HEK293 (cell line): ENCODE data around the gene KBTBD8.

Experiments
- CTCF ChIA-PET: fragments of 350-600 bp; formaldehyde crosslinking; extraction: SDS; loops from one replicate; lab custom pipeline; 2021; ENCODE audit warnings: antibody characterized with exemption; lab: Yijun Ruan, JAX
- POLR2A ChIA-PET: fragments of 300-600 bp; formaldehyde crosslinking; extraction: SDS; loops from one replicate; lab custom pipeline; 2020; ENCODE audit warnings: antibody characterized with exemption, inconsistent platforms; lab: Yijun Ruan, JAX
- H3K27ac ChIP-seq: fragments of 200-500 bp; sonication (Bioruptor generic); 2 replicates; pipeline ENCODE4 v1.5.1; 2014; ENCODE audit warnings: low read depth, low read length, control low read depth, inconsistent platforms; ENCODE audit errors: extremely low read depth
- H3K36me3 ChIP-seq, 2 experiments: fragments of 200-500 bp in 1 of 2; sonication (Bioruptor generic) in 1 of 2; 1 replicate in 1 of 2; 2 replicates in 1 of 2; pipeline ENCODE4 v1.5.1; 2014 to 2017; ENCODE audit warnings: inconsistent platforms in 2 of 2, low read length in 2 of 2; ENCODE audit not compliant: control insufficient read depth in 2 of 2, insufficient read depth in 1 of 2
- H3K4me1 ChIP-seq: fragments of 200-500 bp; sonication (Bioruptor generic); 2 replicates; pipeline ENCODE4 v1.5.1; 2014; ENCODE audit warnings: mild to moderate bottlenecking, low read length, inconsistent platforms; ENCODE audit not compliant: control insufficient read depth, insufficient read depth
- H3K4me3 ChIP-seq: 2 replicates; pipeline ENCODE4 v1.5.1; 2011; ENCODE audit warnings: low read depth, mild to moderate bottlenecking, control low read depth, low read length, moderate library complexity
- H3K9me3 ChIP-seq: fragments of 200-500 bp; sonication (Bioruptor generic); 2 replicates; pipeline ENCODE4 v1.5.1; 2014; ENCODE audit warnings: low read depth, low read length, inconsistent platforms; ENCODE audit not compliant: control insufficient read depth, insufficient read depth
- AEBP2 ChIP-seq: fragments of 450-650 bp; formaldehyde crosslinking; IDR thresholded peaks from 2 replicates; pipeline ENCODE4 v1.5.1; 2016; ENCODE audit warnings: missing biosample characterization, missing genetic modification characterization, borderline replicate concordance
- BCL11B ChIP-seq: fragments of 450-650 bp; formaldehyde crosslinking; IDR thresholded peaks from 2 replicates; pipeline ENCODE4 v1.5.1; 2016; ENCODE audit warnings: low read depth, missing biosample characterization, missing genetic modification characterization
- HIC1 ChIP-seq: fragments of 450-650 bp; formaldehyde crosslinking; IDR thresholded peaks from 2 replicates; pipeline ENCODE4 v1.5.1; 2016; ENCODE audit warnings: missing biosample characterization, missing genetic modification characterization
- HOXA7 ChIP-seq: sonication (generic); formaldehyde crosslinking; IDR thresholded peaks from 2 replicates; pipeline ENCODE4 v1.8.1; 2022; ENCODE audit warnings: missing genetic modification reagents, borderline replicate concordance
- KLF17 ChIP-seq: fragments of 450-650 bp; formaldehyde crosslinking; IDR thresholded peaks from 2 replicates; pipeline ENCODE4 v1.5.1; 2016; ENCODE audit warnings: missing biosample characterization, missing genetic modification characterization
- PRDM4 ChIP-seq: fragments of 450-650 bp; formaldehyde crosslinking; IDR thresholded peaks from 2 replicates; pipeline ENCODE4 v1.5.1; 2017; ENCODE audit warnings: missing biosample characterization, missing genetic modification characterization
- SP3 ChIP-seq: fragments of 450-650 bp; formaldehyde crosslinking; IDR thresholded peaks from 2 replicates; pipeline ENCODE4 v1.5.1; 2016; ENCODE audit warnings: missing biosample characterization, missing genetic modification characterization
- YY1 ChIP-seq: fragments of 450-650 bp; formaldehyde crosslinking; IDR thresholded peaks from 2 replicates; pipeline ENCODE4 v1.5.1; 2018; ENCODE audit warnings: missing biosample characterization, missing genetic modification characterization
- ZBTB48 ChIP-seq: fragments of 450-650 bp; formaldehyde crosslinking; IDR thresholded peaks from 2 replicates; pipeline ENCODE4 v1.5.1; 2016; ENCODE audit warnings: missing biosample characterization, missing genetic modification characterization
- ZFHX2 ChIP-seq: fragments of 450-650 bp; formaldehyde crosslinking; conservative IDR thresholded peaks from 2 replicates; pipeline ENCODE4 v1.5.1; 2016; ENCODE audit warnings: missing biosample characterization, missing genetic modification characterization
- ZFP41 ChIP-seq: fragments of 450-650 bp; formaldehyde crosslinking; IDR thresholded peaks from 2 replicates; pipeline ENCODE4 v1.5.1; 2016; ENCODE audit warnings: missing biosample characterization, missing genetic modification characterization, borderline replicate concordance
- ZNF223 ChIP-seq: fragments of 450-650 bp; formaldehyde crosslinking; IDR thresholded peaks from 2 replicates; pipeline ENCODE4 v1.5.1; 2016; ENCODE audit warnings: missing biosample characterization, missing genetic modification characterization
- ZNF26 ChIP-seq: fragments of 450-650 bp; formaldehyde crosslinking; IDR thresholded peaks from 2 replicates; pipeline ENCODE4 v1.5.1; 2016; ENCODE audit warnings: missing biosample characterization, missing genetic modification characterization
- ZNF37A ChIP-seq: fragments of 450-650 bp; IDR thresholded peaks from 2 replicates; pipeline ENCODE4 v1.5.1; 2018; ENCODE audit warnings: missing biosample characterization, missing genetic modification characterization
- ZNF404 ChIP-seq: fragments of 450-650 bp; formaldehyde crosslinking; IDR thresholded peaks from 2 replicates; pipeline ENCODE4 v1.5.1; 2017; ENCODE audit warnings: missing biosample characterization, missing genetic modification characterization
- ZNF488 ChIP-seq: fragments of 450-650 bp; formaldehyde crosslinking; IDR thresholded peaks from 2 replicates; pipeline ENCODE4 v1.5.1; 2016; ENCODE audit warnings: missing biosample characterization, missing genetic modification characterization
- ZNF600 ChIP-seq: fragments of 450-650 bp; formaldehyde crosslinking; IDR thresholded peaks from 2 replicates; pipeline ENCODE4 v1.5.1; 2016; ENCODE audit warnings: missing biosample characterization, missing genetic modification characterization

Gene KBTBD8

GRCh38 chr3:67047051-67047450 is 48.9 kb downstream of the KBTBD8 start (continued):
- TF ChIP-seq AEBP2 (tag by site-specific recombination), result no peak
- no peak for TF ChIP-seq ZNF488 (tag by site-specific recombination)
- no peak for TF ChIP-seq ZNF37A
- no peak for TF ChIP-seq HIC1
- no peak for TF ChIP-seq BCL11B (tag by site-specific recombination)
- TF ChIP-seq ZNF600 (tag by site-specific recombination), result no peak
- no peak for TF ChIP-seq KLF17 (tag by site-specific recombination)
- TF ChIP-seq YY1 (tag by site-specific recombination), result no peak
- TF ChIP-seq HOXA7 (CRISPR knock-in tag), result no peak

GRCh38 chr3:67048067-67048714 is 50.1 kb downstream of the KBTBD8 start:
- Histone ChIP-seq H3K4me3 (no peak overlapping the region), H3K36me3 (no peaks in the 10 kb centered on the region), H3K4me1 (no peaks in the 10 kb centered on the region), H3K27ac (no peak overlapping the region), H3K9me3 (no peaks in the 10 kb centered on the region)
- TF ChIP-seq SP3 (tag by site-specific recombination) (no peak), ZNF404 (tag by site-specific recombination) (no peak), ZFP41 (tag by site-specific recombination) (no peak), PRDM4 (tag by site-specific recombination) (no peak), ZFHX2 (no peak), ZBTB48 (tag by site-specific recombination) (no peak), ZNF223 (tag by site-specific recombination) (no peak), ZNF26 (tag by site-specific recombination) (no peak)
- ChIA-PET POLR2A (no interaction called here), CTCF (interaction anchor here (0.7 kb wide), 1 partner anchor 77 kb away, joined by 3 read pairs; no protein-coding TSS in a partner anchor)
